Heart right ventricle (tissue), 16 donors: ENCODE data around the gene RNF181. TPM values are rescaled to one million over a fixed set of nuclear protein-coding genes. Genes with fewer than 3 reads are reported as not detected.
"Not testable (repeated sequence)": the region's sequence is repeated elsewhere in the genome, so short reads cannot be mapped to it uniquely, and the experiment has no call there.

Experiments
- ATAC-seq, 8 donors: fragments of 200-7000 bp; cut with Tn5 transposase; one replicate each; pipeline ENCODE4 v1.9.1; 2020; ENCODE audit warnings: mild to moderate bottlenecking in 8 of 8, moderate library complexity in 8 of 8, moderate number of reproducible peaks in 1 of 8
- DNase-seq, 2 donors: peaks; one replicate each; pipeline ENCODE4 v3.0.0-alpha.2; 2020
- H3K27ac ChIP-seq, 10 donors: fragments of 200-600 bp; sonication (generic) in 2 of 10; one replicate each; pipeline versions ENCODE4 v1.5.0 to v1.8.0; 2020 to 2022; ENCODE audit warnings: mild to moderate bottlenecking in 3 of 10
- H3K27me3 ChIP-seq, 7 donors: fragments of 200-600 bp; one replicate each; pipeline ENCODE4 v1.8.0; 2021 to 2022; ENCODE audit warnings: mild to moderate bottlenecking in 2 of 7
- H3K36me3 ChIP-seq, 9 donors: fragments of 200-600 bp; sonication (generic) in 1 of 9; one replicate each; pipeline versions ENCODE4 v1.5.0 to v1.8.0; 2020 to 2022; ENCODE audit warnings: mild to moderate bottlenecking in 2 of 9
- H3K4me1 ChIP-seq, 9 donors: fragments of 200-600 bp; sonication (generic) in 1 of 9; one replicate each; pipeline versions ENCODE4 v1.5.0 to v1.8.0; 2020 to 2022; ENCODE audit warnings: mild to moderate bottlenecking in 4 of 9
- H3K4me3 ChIP-seq, 10 donors: fragments of 200-600 bp; sonication (generic) in 2 of 10; one replicate each; pipeline versions ENCODE4 v1.5.0 to v1.8.0; 2020 to 2022; ENCODE audit warnings: mild to moderate bottlenecking in 7 of 10, moderate library complexity in 2 of 10
- H3K9me3 ChIP-seq, 11 donors: fragments of 200-600 bp in 10 of 11; sonication (generic) in 2 of 11; one replicate each; pipeline versions ENCODE4 v1.5.0 to v1.8.0; 2013 to 2022; ENCODE audit warnings: mild to moderate bottlenecking in 2 of 11, control low read depth in 1 of 11, moderate library complexity in 1 of 11
- WGBS, 2 donors: extraction: QIAGEN DNeasy Blood & Tissue Kit; methylation state at CpG; one replicate each; pipeline ENCODE4 v1.1.7; 2013; ENCODE audit warnings: inconsistent platforms in 1 of 2; 5-methylcytosine and 5-hydroxymethylcytosine counted together
- intact Hi-C, 10 donors: fragments of 100-400 bp; cut with DNase I; formaldehyde crosslinking; loops; one replicate each; pipeline versions ENCODE4 v1.11.1 to v1.14.2; 2022
- polyA plus RNA-seq, 2 donors: library from polyadenylated mRNA; stranded (reverse); fragments of 200-250 nt; gene quantifications; one replicate each; pipeline ENCODE4 v1.2.3, GENCODE V29; 2013
- total RNA-seq, 10 donors: library from RNA; stranded (reverse); fragmentation: NEBNext Ultra II Directional in 3 of 10; extraction: Animal tissue kit (Norgen Biotek cat#: 25700) in 3 of 10; gene quantifications; one replicate each; pipeline versions ENCODE4 v1.2.1 to v1.2.4, GENCODE V29; 2021 to 2023
- TF ChIP-seq, protein P1 (sequence below), 9 donors: fragments of 200-600 bp; sonication (generic) in 2 of 9; IDR thresholded peaks; one replicate each; pipeline versions ENCODE4 v1.5.0 to v1.8.0; 2021 to 2022; ENCODE audit warnings: antibody characterized with exemption in 9 of 9, mild to moderate bottlenecking in 5 of 9, moderate library complexity in 1 of 9
- donor health status: Arrhythmogenic right ventricular cardiomyopathy.
- donor health status: ischemic (EF 13 %, LVEDD 7.1; RV severe dilation, severe dysfunction).
- donor health status: healthy with polysubstance abuse.
- donor health status: DM: no; HTN: yes; CAD: no.
- donor health status: DM: no; HTN: no; CAD: no.
- donor health status: ischemic (EF 25% LVEDD 6.9; RV normal size, moderate dysfunction).
- donor health status: ischemic (EF 25% LVEDD 5.7; RV mildly dilated, moderate dysfunction).
- donor health status: healthy.
- donor health status: DM: yes; HTN: yes; CAD: no.
- donor health status: Ischemic cardiomyopathy.
- donor health status: ischemic (EF 35%, LVEDD 5.7; RV mildly dilated, moderate dysfunction).
- donor health status: nonischemic (EF 11% LVEDD 7.7; RV severe dilation, severe dysfunction).
- donor health status: DM: yes; HTN: yes; CAD: no.
- donor health status: PGD.
- donor health status: ischemic (EF 29% LVEDD 5.4; RV normal size, mild dysfunction).
- donor health status: nonischemic (EF 23%, LVEDD 6.1; RV moderate dilation, normal function).

RNF181 gene
- total and polyA plus RNA-seq, 12 donors = 74.7 to 282 (median 84.2) TPM

DNA sequence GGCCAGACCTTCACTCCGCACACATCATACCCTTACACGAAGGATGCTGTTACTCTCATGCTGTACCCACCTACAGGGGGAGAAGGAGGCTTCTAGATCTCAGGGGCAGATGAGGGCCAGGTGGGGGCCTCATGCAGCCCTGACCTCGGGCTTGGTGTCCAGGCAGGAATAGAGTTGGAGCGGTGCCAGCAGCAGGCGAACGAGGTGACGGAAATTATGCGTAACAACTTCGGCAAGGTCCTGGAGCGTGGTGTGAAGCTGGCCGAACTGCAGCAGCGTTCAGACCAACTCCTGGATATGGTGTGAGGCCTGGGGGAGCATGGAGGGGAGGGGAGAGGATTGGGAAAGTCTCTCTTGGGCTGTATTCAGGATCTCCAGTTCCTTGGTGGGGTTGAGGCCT lies 4.0 kb upstream of the RNF181 start:
- ATAC-seq (no peak), DNase-seq (peak in 1 of 2 donors; percentile 38)
- no peaks in the 10 kb centered on the region for H3K27me3 ChIP-seq
- H3K36me3 ChIP-seq = peaks cover 0 to 20% (median 0%) of the 10 kb centered on the region in 9 donors
- H3K27ac ChIP-seq = peak overlapping the region; percentile 63 to 97 (median 86)
- no peak overlapping the region for H3K4me3 ChIP-seq
- H3K4me1 ChIP-seq = peaks cover 8 to 84% (median 75%) of the 10 kb centered on the region in 9 donors
- TF ChIP-seq, protein P1, sequence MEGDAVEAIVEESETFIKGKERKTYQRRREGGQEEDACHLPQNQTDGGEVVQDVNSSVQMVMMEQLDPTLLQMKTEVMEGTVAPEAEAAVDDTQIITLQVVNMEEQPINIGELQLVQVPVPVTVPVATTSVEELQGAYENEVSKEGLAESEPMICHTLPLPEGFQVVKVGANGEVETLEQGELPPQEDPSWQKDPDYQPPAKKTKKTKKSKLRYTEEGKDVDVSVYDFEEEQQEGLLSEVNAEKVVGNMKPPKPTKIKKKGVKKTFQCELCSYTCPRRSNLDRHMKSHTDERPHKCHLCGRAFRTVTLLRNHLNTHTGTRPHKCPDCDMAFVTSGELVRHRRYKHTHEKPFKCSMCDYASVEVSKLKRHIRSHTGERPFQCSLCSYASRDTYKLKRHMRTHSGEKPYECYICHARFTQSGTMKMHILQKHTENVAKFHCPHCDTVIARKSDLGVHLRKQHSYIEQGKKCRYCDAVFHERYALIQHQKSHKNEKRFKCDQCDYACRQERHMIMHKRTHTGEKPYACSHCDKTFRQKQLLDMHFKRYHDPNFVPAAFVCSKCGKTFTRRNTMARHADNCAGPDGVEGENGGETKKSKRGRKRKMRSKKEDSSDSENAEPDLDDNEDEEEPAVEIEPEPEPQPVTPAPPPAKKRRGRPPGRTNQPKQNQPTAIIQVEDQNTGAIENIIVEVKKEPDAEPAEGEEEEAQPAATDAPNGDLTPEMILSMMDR (IDR thresholded peaks at IDR 0.05) = no peak
- intact Hi-C loops = no loop called here
- no peaks in the 10 kb centered on the region for H3K9me3 ChIP-seq
- WGBS, 2 donors = 51 to 72% methylated on average over 12 of the region's 12 CpGs

DNA sequence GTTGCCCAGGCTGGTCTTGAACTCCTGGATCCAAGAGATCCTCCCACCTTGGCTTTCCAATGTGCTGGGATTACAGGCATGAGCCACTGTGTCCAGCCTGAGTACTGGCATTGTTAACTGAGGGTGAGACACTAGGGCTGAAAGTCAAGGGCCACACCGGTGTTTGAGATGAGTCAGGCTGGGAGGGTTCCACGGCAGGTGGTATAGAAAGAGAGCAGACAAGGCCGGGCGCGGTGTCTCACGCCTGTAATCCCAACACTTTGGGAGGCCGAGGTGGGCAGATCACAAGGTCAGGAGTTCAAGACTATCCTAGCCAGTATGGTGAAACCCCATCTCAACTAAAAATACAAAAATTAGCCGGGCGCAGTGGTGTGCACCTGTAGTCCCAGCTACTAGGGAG lies 3.2 kb upstream of the RNF181 start:
- intact Hi-C loops, DNase-seq, ATAC-seq, H3K27me3 ChIP-seq, H3K4me3 ChIP-seq, H3K9me3 ChIP-seq: not testable (repeated sequence)
- 93 to 96% methylated on average over 9 of the region's 9 CpGs for WGBS, 2 donors
- Histone ChIP-seq H3K27ac (peak overlapping the region in 9 of 10 donors; percentile 63 to 97 (median 91)), H3K36me3 (peaks cover 0 to 28% (median 2%) of the 10 kb centered on the region in 9 donors), H3K4me1 (peaks cover 8 to 84% (median 75%) of the 10 kb centered on the region in 9 donors)

DNA sequence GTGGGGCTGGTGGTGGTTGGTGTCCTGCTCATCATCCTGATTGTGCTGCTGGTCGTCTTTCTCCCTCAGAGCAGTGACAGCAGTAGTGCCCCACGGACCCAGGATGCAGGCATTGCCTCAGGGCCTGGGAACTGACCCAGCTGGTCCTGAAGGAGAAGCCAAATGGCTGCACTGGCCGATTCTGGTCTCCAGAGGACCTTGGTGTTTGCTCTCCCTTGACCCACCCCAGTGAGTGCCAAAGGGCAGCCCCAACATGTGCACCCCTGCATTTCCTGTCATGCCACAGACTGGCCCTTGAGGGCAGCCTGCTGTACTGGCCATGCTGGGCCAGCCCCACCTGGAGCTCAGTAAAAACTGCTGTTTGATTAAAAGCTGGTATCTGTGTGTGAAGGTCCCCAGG lies 2.5 kb upstream of the RNF181 start:
- WGBS, 2 donors = 64 to 65% methylated on average over 3 of the region's 3 CpGs
- Histone ChIP-seq H3K36me3 (peaks cover 0 to 35% (median 7%) of the 10 kb centered on the region in 9 donors), H3K4me1 (peaks cover 8 to 78% (median 68%) of the 10 kb centered on the region in 9 donors), H3K27me3 (no peaks in the 10 kb centered on the region), H3K9me3 (no peaks in the 10 kb centered on the region), H3K4me3 (no peak overlapping the region), H3K27ac (peak overlapping the region in 2 of 10 donors; percentile 3 to 94)
- TF ChIP-seq, protein P1 (IDR thresholded peaks at IDR 0.05) = no peak
- intact Hi-C loops = no loop called here
- ATAC-seq = no peak
- no peak for DNase-seq

DNA sequence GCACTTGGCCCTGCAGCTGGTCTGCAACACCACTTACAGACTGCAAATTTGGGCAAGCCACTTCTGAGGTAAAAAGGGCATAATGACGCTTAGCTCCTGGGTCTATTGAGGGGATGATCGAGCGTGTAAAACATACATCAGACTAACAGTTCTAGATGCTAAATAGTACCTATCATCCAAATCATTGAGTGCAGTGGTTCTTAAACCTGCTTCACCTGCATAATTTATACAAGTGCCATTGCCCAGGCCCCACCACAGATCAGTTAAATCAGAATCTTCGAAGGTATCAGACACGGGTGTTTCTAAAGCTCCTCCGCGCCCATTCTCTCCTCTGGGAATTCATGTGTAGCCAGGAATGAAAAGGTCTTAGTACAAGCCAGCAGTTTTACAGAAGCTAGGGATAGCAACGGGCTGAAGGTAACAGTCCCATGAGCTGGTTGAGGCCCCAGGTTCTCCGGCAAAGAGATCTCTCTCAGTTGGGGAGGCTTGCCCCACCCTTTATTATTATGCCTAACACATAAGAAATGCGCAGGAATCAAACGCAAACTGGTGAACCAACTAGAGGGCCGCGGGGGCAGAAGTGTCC lies 737 bp upstream of the RNF181 start:
- Histone ChIP-seq H3K36me3 (peaks cover 0 to 53% (median 7%) of the 10 kb centered on the region in 9 donors), H3K27ac (peak overlapping the region; percentile 76 to 95 (median 91)), H3K4me3 (peak overlapping the region; percentile 50 to 91 (median 74)), H3K27me3 (no peaks in the 10 kb centered on the region), H3K4me1 (peaks cover 8 to 61% (median 50%) of the 10 kb centered on the region in 9 donors), H3K9me3 (no peaks in the 10 kb centered on the region)
- WGBS, 2 donors = 12 to 18% methylated on average over 13 of the region's 13 CpGs
- no peak for DNase-seq
- ATAC-seq = peak in 1 of 8 donors; percentile 1
- TF ChIP-seq, protein P1 (IDR thresholded peaks at IDR 0.05) = no peak
- intact Hi-C loops = loop anchor here in 2 of 10 donors (5.0 kb wide), 1 partner anchor 33 kb away; the partner anchor contains the start of gene GGCX (in 2 of the 2)

DNA sequence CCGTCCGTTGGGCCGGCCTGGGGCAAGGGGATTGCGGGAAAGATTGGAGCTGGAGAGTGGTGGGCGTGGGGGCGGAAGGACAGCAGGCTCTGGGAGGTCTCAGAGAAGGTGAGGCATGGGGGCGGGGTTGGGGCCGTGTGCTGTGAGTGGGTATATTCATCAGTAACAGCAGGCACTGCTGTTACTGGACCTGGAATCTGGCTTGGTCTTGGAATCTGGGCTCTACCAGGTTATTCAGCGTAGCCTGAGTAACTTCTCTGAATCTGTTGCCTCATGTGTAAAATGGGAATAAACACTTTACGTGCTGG lies 435 bp downstream of the RNF181 start:
- intact Hi-C loops = loop anchor here in 2 of 10 donors (5.0 kb wide), 1 partner anchor 34 kb away; the partner anchor contains the start of gene GGCX (in 2 of the 2)
- 2 to 3% methylated on average over 10 of the region's 10 CpGs for WGBS, 2 donors
- Histone ChIP-seq H3K27ac (peak overlapping the region in 9 of 10 donors; percentile 84 to 95 (median 92)), H3K27me3 (no peaks in the 10 kb centered on the region), H3K4me1 (peaks cover 2 to 52% (median 38%) of the 10 kb centered on the region in 9 donors), H3K9me3 (no peaks in the 10 kb centered on the region), H3K4me3 (peak overlapping the region; percentile 39 to 91 (median 74)), H3K36me3 (peaks cover 0 to 63% (median 9%) of the 10 kb centered on the region in 9 donors)
- ATAC-seq (peak in 2 of 8 donors; percentile 4 to 8), DNase-seq (no peak)
- TF ChIP-seq, protein P1 (IDR thresholded peaks at IDR 0.05) = no peak
